K562 (cell line): ENCODE results near the gene AFAP1. TPM values are rescaled to one million over a fixed set of nuclear protein-coding genes. Genes with fewer than 3 reads are reported as not detected.

Experiments
- ATAC-seq: fragments of 200-7000 bp; cut with Tn5 transposase; 3 replicates; pipeline ENCODE4 v1.9.1; 2020; ENCODE audit warnings: moderate library complexity
- BruUV-seq: library from RNA; stranded (reverse); fragments of 400-500 nt; replicated peaks from 2 replicates; lab custom pipeline; 2021; lab: Mats Ljungman, UMichigan
- CTCF ChIA-PET: fragments of 300-600 bp; formaldehyde crosslinking; extraction: SDS; loops from one replicate; lab custom pipeline; 2021; ENCODE audit warnings: low intra/inter-chr PET ratio; lab: Yijun Ruan, JAX
- POLR2A ChIA-PET: fragments of 300-600, 350-650 bp; sonication (Branson Sonifier 250); formaldehyde crosslinking; extraction: SDS; loops from one replicate; lab custom pipeline; 2021; ENCODE audit warnings: antibody characterized with exemption, inconsistent platforms; lab: Yijun Ruan, JAX
- DNase-seq, 4 experiments: peaks; one replicate each; pipeline versions ENCODE4 v3.0.0 to v3.0.0-alpha.2; 2011 to 2018; ENCODE audit warnings: low spot score in 3 of 4, mixed read lengths in 3 of 4; ENCODE audit errors: extremely low read depth in 1 of 4
- FAIRE-seq: peaks from 2 replicates; lab custom pipeline; 2011; peaks lifted over from hg19 to GRCh38; lab: Jason Lieb, UNC
- H2AFZ ChIP-seq: 2 replicates; pipeline ENCODE4 v1.6.0; 2011; ENCODE audit warnings: low read depth, low read length, control low read depth, inconsistent platforms
- H3K27ac ChIP-seq: fragments of 200-600 bp; 3 replicates; pipeline ENCODE4 v1.8.0; 2011; ENCODE audit warnings: low read depth, mild to moderate bottlenecking, control low read depth, inconsistent platforms, low read length, moderate library complexity, mixed read lengths; ENCODE audit errors: extremely low read depth
- H3K27me3 ChIP-seq, 2 experiments: fragments of 300-600 bp in 1 of 2; 2 replicates in 1 of 2; 3 replicates in 1 of 2; pipeline versions ENCODE4 v1.6.0 to v1.8.0; 2011; ENCODE audit warnings: inconsistent platforms in 2 of 2, low read length in 2 of 2, mild to moderate bottlenecking in 1 of 2, mixed read lengths in 1 of 2, moderate library complexity in 1 of 2; ENCODE audit not compliant: control insufficient read depth in 2 of 2, insufficient read depth in 2 of 2
- H3K36me3 ChIP-seq: fragments of 300-600 bp; 3 replicates; pipeline ENCODE4 v1.8.0; 2011; ENCODE audit warnings: mild to moderate bottlenecking, low read length, inconsistent platforms; ENCODE audit not compliant: control insufficient read depth, insufficient read depth
- H3K4me1 ChIP-seq, 2 experiments: fragments of 200-600 bp in 1 of 2; replicated peaks in 1 of 2; 2 replicates in 1 of 2; 3 replicates in 1 of 2; pipeline versions ENCODE4 v1.5.1 to v1.8.0; 2011; ENCODE audit warnings: inconsistent platforms in 2 of 2, low read length in 2 of 2, mild to moderate bottlenecking in 1 of 2, mixed read lengths in 1 of 2, moderate library complexity in 1 of 2; ENCODE audit not compliant: control insufficient read depth in 2 of 2, insufficient read depth in 2 of 2
- H3K4me2 ChIP-seq: 2 replicates; pipeline ENCODE4 v1.6.1; 2011; ENCODE audit warnings: low read length, control low read depth, inconsistent platforms, mixed read lengths; ENCODE audit not compliant: insufficient read depth
- H3K4me3 ChIP-seq: fragments of 200-600 bp; sonication (generic), shearing (Covaris generic); 2 replicates; pipeline ENCODE4 v1.5.1; 2016; ENCODE audit warnings: control low read depth, inconsistent platforms
- H3K79me2 ChIP-seq: fragments of 200-600 bp; 3 replicates; pipeline ENCODE4 v1.8.0; 2011; ENCODE audit warnings: low read length, inconsistent platforms; ENCODE audit not compliant: control insufficient read depth, insufficient read depth
- H3K9ac ChIP-seq, 2 experiments: 2 replicates each; pipeline versions ENCODE4 v1.6.0 to v1.6.1; 2011; ENCODE audit warnings: low read depth in 2 of 2, low read length in 2 of 2, control low read depth in 1 of 2, inconsistent platforms in 1 of 2, mild to moderate bottlenecking in 1 of 2, mixed read lengths in 1 of 2; ENCODE audit not compliant: insufficient read depth in 1 of 2
- H3K9me1 ChIP-seq: one replicate; pipeline ENCODE4 v1.6.0; 2011; ENCODE audit warnings: inconsistent platforms, mild to moderate bottlenecking, low read length, moderate library complexity; ENCODE audit not compliant: control insufficient read depth, insufficient read depth
- H3K9me3 ChIP-seq: replicated peaks from 2 replicates; pipeline ENCODE4 v1.5.1; 2011; ENCODE audit warnings: low read depth, low read length, inconsistent platforms; ENCODE audit not compliant: control insufficient read depth, insufficient read depth
- H4K20me1 ChIP-seq: replicated peaks from 2 replicates; pipeline ENCODE4 v1.6.1; 2011; ENCODE audit warnings: low read length, inconsistent platforms, mixed read lengths; ENCODE audit not compliant: control insufficient read depth, insufficient read depth
- GATA2 ChIP-seq: sonication (generic); formaldehyde crosslinking; IDR thresholded peaks from 2 replicates; pipeline ENCODE4 v1.4.0; 2020; ENCODE audit warnings: mild to moderate bottlenecking, missing genetic modification reagents
- KAT2B ChIP-seq: IDR thresholded peaks from one replicate; pipeline ENCODE4 v1.6.1; 2012; ENCODE audit warnings: low read depth, mild to moderate bottlenecking, control low read depth, inconsistent platforms, low read length, moderate library complexity
- PPARD ChIP-seq: fragments of 250-450 bp; sonication (Bioruptor Pico); IDR thresholded peaks from 2 replicates; pipeline ENCODE4 v1.8.0; 2022; ENCODE audit warnings: inconsistent platforms, mild to moderate bottlenecking, moderate library complexity
- ZNF184 ChIP-seq: sonication (generic); formaldehyde crosslinking; IDR thresholded peaks from 2 replicates; pipeline ENCODE4 v1.5.0; 2020; ENCODE audit warnings: missing genetic modification reagents
- WGBS: fragments of 100-300 bp; shearing (Covaris generic); methylation state at CpG from one replicate; pipeline ENCODE4 v1.1.6; 2016; ENCODE audit warnings: low coverage, mixed read lengths; ENCODE audit not compliant: insufficient coverage; ENCODE audit errors: missing lambda C conversion rate; 5-methylcytosine and 5-hydroxymethylcytosine counted together
- in situ Hi-C: fragments of 300-500 bp; cut with MboI; formaldehyde crosslinking; loops from 4 replicates; pipeline ENCODE4 v1.15.0; 2018; ENCODE audit warnings: inconsistent platforms, mixed read lengths
- intact Hi-C: fragments of 100-400 bp; cut with micrococcal nuclease; formaldehyde crosslinking; loops from 2 replicates; pipeline ENCODE4 v1.14.2; 2022
- polyA plus RNA-seq, 8 experiments: library from polyadenylated mRNA; depleted of rRNA in 4 of 8; stranded (reverse) in 5 of 8; unstranded in 3 of 8; fragments of >200 nt; fragmentation: Nextera tagmentation in 2 of 8; fragmentation: Illumina TruSeq in 1 of 8; extraction: Ambion mirVana in 2 of 8; extraction: Trizol in 1 of 8; gene quantifications; 2 replicates each; pipeline versions ENCODE4 v1.2.1 to v1.2.3, GENCODE V29; 2011 to 2014; ENCODE audit warnings: inconsistent platforms in 1 of 8, missing spikeins in 1 of 8
- total RNA-seq, 7 experiments: library from RNA; depleted of rRNA in 6 of 7; stranded (reverse); fragments of >200 nt in 6 of 7; fragmentation: Illumina TruSeq in 2 of 7; extraction: Trizol in 2 of 7; gene quantifications; 2 replicates each; pipeline versions ENCODE4 v1.2.1 to v1.2.3, GENCODE V29; 2011 to 2021; ENCODE audit warnings: low replicate concordance in 1 of 7
- TF ChIP-seq, protein P1 (sequence below): fragments of 200-800 bp; sonication (Bioruptor generic); IDR thresholded peaks from 2 replicates; pipeline ENCODE4 v1.6.1; 2017; ENCODE audit warnings: missing genetic modification characterization, missing compliant biosample characterization
- TF ChIP-seq, protein P2 (sequence below): fragments of 450-650 bp; IDR thresholded peaks from 2 replicates; pipeline ENCODE4 v1.6.1; 2016; ENCODE audit warnings: mild to moderate bottlenecking

AFAP1 gene
- total and polyA plus RNA-seq, 9 of the 15 experiments (the other 6 are each of a cell fraction or from before 2014, with no cell fraction given) = 0.07 to 0.42 (median 0.12) TPM; not detected in 1

DNA sequence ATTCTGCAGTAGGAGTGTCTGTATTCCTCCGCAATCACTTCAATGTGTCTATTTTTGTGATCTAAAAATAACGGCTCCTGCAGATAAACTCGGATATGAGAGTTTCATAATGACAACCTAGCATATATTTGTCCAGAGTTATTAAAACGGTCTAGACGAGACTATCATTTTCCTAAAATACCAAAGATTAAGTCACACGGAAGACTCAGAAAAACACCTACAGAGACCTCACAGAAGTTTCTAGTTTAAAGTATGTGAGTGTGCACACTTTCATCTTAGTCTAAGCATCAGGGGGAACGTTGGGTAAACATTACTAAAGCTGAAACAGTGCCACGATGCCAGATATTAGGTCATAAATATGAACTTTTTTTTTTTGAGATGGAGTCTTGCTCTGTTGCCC is 156.9 kb downstream of the AFAP1 start:
- Histone ChIP-seq H2AFZ (no peak overlapping the region), H3K4me2 (no peak overlapping the region), H3K4me3 (no peak overlapping the region), H3K9ac (no peak overlapping the region), H3K36me3 (no peaks in the 10 kb centered on the region), H3K9me3 (no peaks in the 10 kb centered on the region; the same call in 1 of the 2 replicates), H4K20me1 (no peaks in the 10 kb centered on the region), H3K9me1 (no peaks in the 10 kb centered on the region), H3K79me2 (no peaks in the 10 kb centered on the region), H3K27ac (no peak overlapping the region), H3K27me3 (peaks cover 0 to 27% of the 10 kb centered on the region in 2 experiments; a peak in 2 of 5 replicates), H3K4me1 (no peaks in the 10 kb centered on the region; a peak in 2 of 5 replicates)
- in situ Hi-C loops = no loop called here
- ATAC-seq (no peak), DNase-seq (no peak), FAIRE-seq (no peak)
- intact Hi-C loops = no loop called here
- ChIA-PET POLR2A (no interaction called here), CTCF (no interaction called here)
- TF ChIP-seq KAT2B (no peak), PPARD (CRISPR knock-in tag) (no peak), GATA2 (CRISPR knock-in tag) (no peak), ZNF184 (CRISPR knock-in tag) (no peak)
- TF ChIP-seq, protein P1, sequence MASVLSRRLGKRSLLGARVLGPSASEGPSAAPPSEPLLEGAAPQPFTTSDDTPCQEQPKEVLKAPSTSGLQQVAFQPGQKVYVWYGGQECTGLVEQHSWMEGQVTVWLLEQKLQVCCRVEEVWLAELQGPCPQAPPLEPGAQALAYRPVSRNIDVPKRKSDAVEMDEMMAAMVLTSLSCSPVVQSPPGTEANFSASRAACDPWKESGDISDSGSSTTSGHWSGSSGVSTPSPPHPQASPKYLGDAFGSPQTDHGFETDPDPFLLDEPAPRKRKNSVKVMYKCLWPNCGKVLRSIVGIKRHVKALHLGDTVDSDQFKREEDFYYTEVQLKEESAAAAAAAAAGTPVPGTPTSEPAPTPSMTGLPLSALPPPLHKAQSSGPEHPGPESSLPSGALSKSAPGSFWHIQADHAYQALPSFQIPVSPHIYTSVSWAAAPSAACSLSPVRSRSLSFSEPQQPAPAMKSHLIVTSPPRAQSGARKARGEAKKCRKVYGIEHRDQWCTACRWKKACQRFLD (CRISPR knock-in tag) = no peak
- TF ChIP-seq, protein P2, sequence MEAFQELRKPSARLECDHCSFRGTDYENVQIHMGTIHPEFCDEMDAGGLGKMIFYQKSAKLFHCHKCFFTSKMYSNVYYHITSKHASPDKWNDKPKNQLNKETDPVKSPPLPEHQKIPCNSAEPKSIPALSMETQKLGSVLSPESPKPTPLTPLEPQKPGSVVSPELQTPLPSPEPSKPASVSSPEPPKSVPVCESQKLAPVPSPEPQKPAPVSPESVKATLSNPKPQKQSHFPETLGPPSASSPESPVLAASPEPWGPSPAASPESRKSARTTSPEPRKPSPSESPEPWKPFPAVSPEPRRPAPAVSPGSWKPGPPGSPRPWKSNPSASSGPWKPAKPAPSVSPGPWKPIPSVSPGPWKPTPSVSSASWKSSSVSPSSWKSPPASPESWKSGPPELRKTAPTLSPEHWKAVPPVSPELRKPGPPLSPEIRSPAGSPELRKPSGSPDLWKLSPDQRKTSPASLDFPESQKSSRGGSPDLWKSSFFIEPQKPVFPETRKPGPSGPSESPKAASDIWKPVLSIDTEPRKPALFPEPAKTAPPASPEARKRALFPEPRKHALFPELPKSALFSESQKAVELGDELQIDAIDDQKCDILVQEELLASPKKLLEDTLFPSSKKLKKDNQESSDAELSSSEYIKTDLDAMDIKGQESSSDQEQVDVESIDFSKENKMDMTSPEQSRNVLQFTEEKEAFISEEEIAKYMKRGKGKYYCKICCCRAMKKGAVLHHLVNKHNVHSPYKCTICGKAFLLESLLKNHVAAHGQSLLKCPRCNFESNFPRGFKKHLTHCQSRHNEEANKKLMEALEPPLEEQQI = no peak
- BruUV-seq = no TSS peak
- 12% methylated on average over 8 of the region's 8 CpGs for WGBS
